NCI-H526 treated with DMSO at 0.1 percent for 48 hours (cell line): Measurements from ENCODE around the gene OTOP1.
"Not testable (repeated sequence)": the region's sequence is repeated elsewhere in the genome, so short reads cannot be mapped to it uniquely, and the experiment has no call there.

Experiments
- DNase-seq: peaks from one replicate; lab custom pipeline; 2025; lab: John Stamatoyannopoulos, UW

The OTOP1 gene, protein sequence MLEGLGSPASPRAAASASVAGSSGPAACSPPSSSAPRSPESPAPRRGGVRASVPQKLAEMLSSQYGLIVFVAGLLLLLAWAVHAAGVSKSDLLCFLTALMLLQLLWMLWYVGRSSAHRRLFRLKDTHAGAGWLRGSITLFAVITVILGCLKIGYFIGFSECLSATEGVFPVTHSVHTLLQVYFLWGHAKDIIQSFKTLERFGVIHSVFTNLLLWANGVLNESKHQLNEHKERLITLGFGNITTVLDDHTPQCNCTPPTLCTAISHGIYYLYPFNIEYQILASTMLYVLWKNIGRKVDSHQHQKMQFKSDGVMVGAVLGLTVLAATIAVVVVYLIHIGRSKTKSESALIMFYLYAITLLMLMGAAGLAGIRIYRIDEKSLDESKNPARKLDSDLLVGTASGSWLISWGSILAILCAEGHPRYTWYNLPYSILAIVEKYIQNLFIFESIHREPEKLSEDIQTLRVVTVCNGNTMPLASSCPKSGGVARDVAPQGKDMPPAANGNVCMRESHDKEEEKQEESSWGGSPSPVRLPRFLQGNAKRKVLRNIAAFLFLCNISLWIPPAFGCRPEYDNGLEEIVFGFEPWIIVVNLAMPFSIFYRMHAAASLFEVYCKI

GRCh38 chr4:4226606-4227438 lies at the start of gene OTOP1:
Gene OTOP1, minus strand, starts transcription at chr4:4226929. Its CDS starts 65 bp downstream, at chr4:4226864.
- no peak for DNase-seq

- no peak for DNase-seq
Measured at GRCh38 chr4:4274226-4274625, 47.5 kb upstream of the OTOP1 start.

GRCh38 chr4:4271912-4272311 lies 45.2 kb upstream of the OTOP1 start:
- DNase-seq: no peak

GRCh38 chr4:4270529-4270928 lies 43.8 kb upstream of the OTOP1 start:
- DNase-seq: no peak

GRCh38 chr4:4269856-4270255 lies 43.1 kb upstream of the OTOP1 start:
- no peak for DNase-seq

GRCh38 chr4:4269331-4269731 lies 42.6 kb upstream of the OTOP1 start:
- no peak for DNase-seq

GRCh38 chr4:4268776-4269175 lies 42.0 kb upstream of the OTOP1 start:
- no peak for DNase-seq

DNA sequence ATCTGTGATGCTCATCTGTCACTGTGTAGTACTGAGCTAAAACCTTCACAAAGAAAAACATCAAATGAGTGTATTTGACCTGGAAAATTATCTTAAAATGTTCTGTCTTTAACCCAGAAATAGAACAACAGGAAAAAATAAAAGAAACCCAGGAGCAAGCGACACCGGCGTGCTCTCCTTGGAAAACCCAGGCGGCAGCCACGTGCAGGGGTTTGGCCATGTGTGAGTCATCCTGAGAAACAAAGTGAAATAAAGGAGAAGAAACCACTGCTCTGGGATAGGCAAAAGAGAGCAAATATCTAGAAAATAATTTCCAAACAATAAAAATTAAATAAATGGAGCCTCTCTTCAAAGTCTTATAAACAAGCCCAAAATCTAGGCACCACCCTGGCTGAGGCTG lies 41.3 kb upstream of the OTOP1 start:
- DNase-seq: no peak

- DNase-seq: peak; percentile 4
Measured at GRCh38 chr4:4260185-4260751, 33.5 kb upstream of the OTOP1 start.

GRCh38 chr4:4259484-4260100 lies 32.9 kb upstream of the OTOP1 start:
- DNase-seq: no peak

GRCh38 chr4:4257705-4258104 lies 31.0 kb upstream of the OTOP1 start:
- DNase-seq: not testable (repeated sequence)

GRCh38 chr4:4256799-4257198 lies 30.1 kb upstream of the OTOP1 start:
- DNase-seq: no peak

GRCh38 chr4:4254666-4255065 lies 27.9 kb upstream of the OTOP1 start:
- no peak for DNase-seq

GRCh38 chr4:4254199-4254598 lies 27.5 kb upstream of the OTOP1 start:
- DNase-seq: no peak

- no peak for DNase-seq
Measured at GRCh38 chr4:4249866-4250265, 23.1 kb upstream of the OTOP1 start.

GRCh38 chr4:4249342-4249741 lies 22.6 kb upstream of the OTOP1 start:
- not testable (repeated sequence) for DNase-seq

- no peak for DNase-seq
Measured at GRCh38 chr4:4248885-4249203, 22.1 kb upstream of the OTOP1 start.

DNA sequence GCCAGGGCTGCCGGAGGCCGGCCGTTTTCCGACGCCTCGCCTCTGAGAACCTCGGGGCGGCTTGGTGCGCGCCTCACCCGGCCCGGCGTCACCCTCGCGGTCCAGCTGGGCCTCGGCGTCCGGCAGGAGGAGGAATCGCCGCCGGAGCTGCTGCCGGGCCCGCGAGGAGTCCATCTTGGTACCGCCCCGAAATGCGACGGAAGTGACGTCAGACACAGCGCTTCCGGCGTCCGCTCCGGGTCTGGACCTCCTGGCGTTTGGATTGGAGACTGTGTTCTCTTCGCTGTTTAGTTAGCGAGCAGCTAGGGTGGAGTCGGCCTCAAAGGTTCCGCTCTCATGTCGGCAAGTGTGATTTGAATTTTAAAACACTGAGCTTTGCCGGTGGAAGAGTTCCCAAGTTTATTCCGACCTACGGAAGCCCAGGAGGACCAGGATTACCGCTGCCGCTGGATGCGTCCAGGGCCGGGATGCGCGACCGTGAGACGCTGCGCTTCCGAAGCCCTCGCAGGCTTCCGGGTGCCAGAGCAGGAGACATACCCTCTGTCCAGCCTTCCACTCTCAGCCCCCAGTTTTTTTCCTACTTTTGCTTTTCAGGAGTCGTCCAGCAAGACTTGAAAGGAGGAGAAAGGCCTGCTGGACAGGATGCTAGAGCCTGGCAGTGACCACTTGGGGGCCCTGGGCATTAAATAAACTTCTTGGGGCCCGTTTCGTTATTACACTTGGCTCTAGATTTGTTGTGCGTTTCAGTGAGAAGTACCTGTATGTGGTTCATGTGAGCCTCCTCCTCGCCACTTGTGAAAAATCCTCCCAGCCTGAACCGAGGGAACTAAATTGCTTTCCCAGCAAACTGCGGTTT lies 21.5 kb upstream of the OTOP1 start, which contains the start of gene TMEM128:
Gene TMEM128, minus strand, starts transcription at position 195 of the 856 bp plus-strand sequence. Its CDS starts 21 bp downstream, at position 174.
- DNase-seq: peak; percentile 85

- DNase-seq: no peak
Measured at GRCh38 chr4:4247696-4248028, 20.9 kb upstream of the OTOP1 start.

GRCh38 chr4:4245172-4245571 lies 18.4 kb upstream of the OTOP1 start:
- DNase-seq: no peak

- DNase-seq: not testable (repeated sequence)
Measured at GRCh38 chr4:4239551-4239950, 12.8 kb upstream of the OTOP1 start.
